ENCODE results near the gene DCDC2C. TPM values are rescaled to one million over a fixed set of nuclear protein-coding genes. Genes with fewer than 3 reads are reported as not detected.

DCDC2C gene
- total and polyA plus RNA-seq, 2 of the 4 experiments (the other 2 are of a cell fraction) = not detected

DNA sequence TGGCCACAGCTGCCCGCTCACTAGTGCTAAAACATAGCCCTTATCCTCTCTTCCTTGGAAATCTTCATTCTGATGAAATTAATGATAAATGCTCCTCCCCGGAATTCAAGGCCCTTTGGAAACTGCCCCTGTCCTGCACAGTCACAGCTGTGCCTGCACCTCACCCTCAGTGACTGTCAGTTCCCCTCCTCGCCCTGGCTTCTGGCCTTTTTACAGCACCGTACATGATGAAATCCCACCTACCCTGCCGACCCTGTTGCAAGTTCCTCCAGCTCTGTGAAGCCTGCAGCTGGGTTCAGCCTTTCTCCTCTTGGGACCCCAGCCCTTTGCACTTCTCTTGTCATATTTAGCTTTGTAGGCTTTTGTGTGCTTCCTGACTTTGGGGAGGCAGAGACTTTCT is 48.4 kb downstream of the DCDC2C start:
- H3K4me3 ChIP-seq (ENCODE audit: insufficient read depth, low read depth, low read length) = no peak overlapping the region
- no peak overlapping the region for H3K23ac ChIP-seq (ENCODE audit: low read depth, low read length)
- in situ Hi-C loops (cut with MboI; ENCODE audit: low sequenced_read_pairs) = no loop called here
- intact Hi-C loops (cut with micrococcal nuclease) = no loop called here
- H3K4me1 ChIP-seq (ENCODE audit: control insufficient read depth, insufficient read depth, low read length) = peaks cover 2% of the 10 kb centered on the region; the same call in 1 of the 2 replicates
- H3K4ac ChIP-seq (ENCODE audit: low read depth, low read length) = no peak overlapping the region
- no CpG with 5 or more reads among the region's 5 CpGs for WGBS, 2 experiments (ENCODE audit: extremely low coverage in 2 of 2, insufficient read length in 1 of 2)
- no peak overlapping the region for H2AK9ac ChIP-seq (replicated peaks; ENCODE audit: low read depth, low read length, poor library complexity)
- H2BK15ac ChIP-seq (ENCODE audit: low read depth, low read length) = no peak overlapping the region
- no peak overlapping the region for H3K56ac ChIP-seq (ENCODE audit: extremely low read depth, insufficient read depth, low read length)
- no peaks in the 10 kb centered on the region; the same call in 1 of the 2 replicates for H3K27me3 ChIP-seq (ENCODE audit: control insufficient read depth, insufficient read depth, low read length)
- H3K14ac ChIP-seq (replicated peaks; ENCODE audit: low read depth, low read length) = no peak overlapping the region
- H3K9me3 ChIP-seq (ENCODE audit: control insufficient read depth, insufficient read depth, low read length) = no peaks in the 10 kb centered on the region
- H4K8ac ChIP-seq (ENCODE audit: low read depth in 2 of 2, low read length in 2 of 2) = no peak overlapping the region
- no peaks in the 10 kb centered on the region for H3K9me1 ChIP-seq (ENCODE audit: insufficient read depth, low read length)
- no peaks in the 10 kb centered on the region for H4K20me1 ChIP-seq (ENCODE audit: insufficient read depth, low read length)
- ChIA-PET CTCF (interaction anchor here (1.4 kb wide), 1 partner anchor 28 kb away, joined by 4 read pairs; no protein-coding TSS in a partner anchor), POLR2A (ENCODE audit: unreplicated experiment) (no interaction called here)
- H4K91ac ChIP-seq (ENCODE audit: insufficient read depth, low read depth, low read length) = no peak overlapping the region
- H2AFZ ChIP-seq (replicated peaks; ENCODE audit: low read length, poor library complexity) = peak overlapping the region; percentile 54
- dilution Hi-C loops (cut with HindIII; ENCODE audit: low sequenced_read_pairs, unreplicated experiment) = no loop called here
- H3K18ac ChIP-seq (ENCODE audit: low read depth, low read length) = no peak overlapping the region
- no peak overlapping the region for H2BK120ac ChIP-seq (ENCODE audit: low read depth, low read length)
- H3K9ac ChIP-seq (ENCODE audit: low read depth, low read length) = no peak overlapping the region
- H3K79me1 ChIP-seq (ENCODE audit: low read depth in 1 of 2, low read length in 2 of 2) = no peaks in the 10 kb centered on the region
- H3K36me3 ChIP-seq (ENCODE audit: control insufficient read depth, insufficient read depth, low read length) = no peaks in the 10 kb centered on the region
- H2AK5ac ChIP-seq (ENCODE audit: low read depth, low read length) = no peak overlapping the region
- no peak overlapping the region for H4K5ac ChIP-seq (ENCODE audit: low read depth, low read length)
- no TSS peak for BruUV-seq (replicated peaks)
- DNase-seq (no peak), ATAC-seq (ENCODE audit: low read depth) (no peak)
- H2BK20ac ChIP-seq (ENCODE audit: low read depth, low read length) = no peak overlapping the region
- H3K4me2 ChIP-seq (ENCODE audit: low read depth, low read length) = no peak overlapping the region
- no peak overlapping the region for H3K27ac ChIP-seq (ENCODE audit: insufficient read depth, low read length)
- no peak overlapping the region for H2BK5ac ChIP-seq (ENCODE audit: low read depth, low read length, poor library complexity, severe bottlenecking)
- TF ChIP-seq RAD21 (IDR thresholded peaks at IDR 0.05; ENCODE audit: low read length) (no peak), NFE2L2 (IDR thresholded peaks at IDR 0.05; ENCODE audit: low read depth, low read length) (no peak), MXI1 (IDR thresholded peaks at IDR 0.05; ENCODE audit: borderline replicate concordance, low read depth, low read length) (no peak), CEBPB (IDR thresholded peaks at IDR 0.05; ENCODE audit: low read depth, low read length) (no peak)
